ENCODE data around the gene MED27.
A peak's percentile ranks its signal among the peaks of the same experiment; 100 is the strongest.

Gene MED27

DNA sequence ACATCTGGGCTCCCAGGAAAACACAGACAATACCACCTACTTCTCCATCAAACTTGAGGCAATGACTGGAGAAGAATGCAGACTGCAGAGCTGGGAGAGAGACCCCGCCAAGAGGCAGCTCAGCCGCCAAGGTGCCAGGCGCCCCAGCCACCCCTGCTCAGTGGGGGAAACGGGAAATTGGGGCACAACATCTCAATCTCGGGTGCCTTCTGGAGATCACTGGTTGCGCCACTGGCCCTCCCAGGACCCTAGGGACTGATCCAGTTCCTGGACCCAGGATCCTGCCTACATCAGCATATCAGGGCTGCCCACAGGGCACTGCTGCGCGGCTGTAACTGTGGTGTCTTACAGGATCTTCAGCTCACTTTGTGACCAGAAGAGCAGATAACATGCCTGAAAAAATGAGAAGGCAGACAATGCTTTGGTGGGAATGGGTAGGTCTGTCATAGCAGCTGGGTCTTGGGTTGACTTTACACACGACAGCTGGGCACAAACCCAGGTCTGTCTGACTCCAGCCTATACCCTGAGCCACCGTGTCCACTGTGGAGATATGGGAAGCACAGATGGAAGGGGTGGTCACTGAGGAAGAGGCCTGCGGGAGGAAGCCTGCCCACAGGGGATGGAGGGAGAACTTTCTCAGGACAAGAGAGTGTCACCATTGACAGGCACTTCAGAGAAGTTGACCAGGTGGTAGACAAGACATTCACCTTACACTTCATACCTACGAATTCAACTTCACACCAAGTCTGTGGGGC lies 204.6 kb downstream of the MED27 start:
- no peak for DNase-seq

DNA sequence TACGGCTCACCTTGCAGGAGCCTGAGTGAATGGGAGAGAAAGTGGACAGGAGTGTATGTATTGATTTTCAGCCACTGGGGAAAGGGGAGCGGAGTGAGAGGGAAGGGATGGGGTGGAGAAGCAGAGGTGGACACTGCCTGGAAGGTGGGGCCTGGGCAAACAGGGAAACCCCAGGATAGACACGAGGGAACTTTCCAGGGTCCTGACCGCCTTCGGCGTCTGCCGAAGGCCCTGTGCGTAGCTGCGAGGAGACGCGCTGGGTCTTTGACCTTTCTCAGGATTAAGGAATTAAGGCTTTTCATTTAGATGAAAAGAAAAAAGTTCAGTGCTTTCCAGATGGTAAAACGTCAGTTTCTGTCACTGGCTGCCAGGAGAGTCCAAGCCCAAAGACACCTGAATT lies 205.2 kb downstream of the MED27 start:
- no peak for DNase-seq

DNA sequence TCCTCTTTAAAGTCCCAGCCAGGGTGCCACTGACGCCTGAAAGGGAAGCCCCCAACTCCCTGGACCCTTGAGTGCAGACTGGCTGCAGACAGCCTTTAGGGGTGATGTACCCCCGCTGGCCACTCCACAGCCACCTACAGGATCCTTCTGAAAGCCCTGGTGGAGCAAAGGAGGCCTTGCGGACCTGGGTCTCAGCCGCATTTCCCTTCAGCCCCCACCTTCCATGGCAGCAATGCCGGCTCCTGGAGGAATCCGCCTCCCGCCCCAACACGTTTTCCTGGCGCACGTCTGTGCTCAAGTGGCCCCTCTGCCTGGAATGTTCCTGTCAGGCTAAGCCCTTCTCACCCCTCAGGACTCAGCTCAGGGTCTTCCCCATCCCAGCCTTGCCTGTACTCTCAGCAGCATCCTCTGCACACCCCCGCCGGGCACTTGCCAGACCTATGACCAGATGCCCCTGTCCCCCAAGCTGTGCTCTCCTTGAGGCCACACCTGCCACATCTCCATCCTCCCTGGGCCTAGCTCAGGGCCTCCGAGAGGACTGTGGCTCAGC lies 205.7 kb downstream of the MED27 start:
- DNase-seq = no peak

DNA sequence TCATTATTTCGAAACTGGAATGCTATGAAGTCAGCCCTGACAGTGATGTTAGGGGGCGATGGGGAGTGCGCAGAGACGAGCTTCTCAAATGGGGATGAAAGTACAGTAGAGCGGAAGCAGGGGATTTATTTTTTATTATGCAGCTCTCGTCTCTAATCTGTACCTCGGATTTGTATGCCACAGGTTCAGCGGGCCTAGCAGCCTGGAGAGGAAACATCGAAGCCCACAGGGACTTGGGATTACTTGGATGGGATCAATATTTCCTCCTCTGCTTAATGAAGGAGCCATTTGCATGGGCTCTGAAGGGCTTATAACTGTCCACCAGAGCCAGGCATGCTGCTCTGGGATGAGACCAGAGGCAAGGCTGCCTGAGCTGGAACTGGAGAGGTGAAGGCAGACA lies 206.3 kb downstream of the MED27 start:
- no peak for DNase-seq

DNA sequence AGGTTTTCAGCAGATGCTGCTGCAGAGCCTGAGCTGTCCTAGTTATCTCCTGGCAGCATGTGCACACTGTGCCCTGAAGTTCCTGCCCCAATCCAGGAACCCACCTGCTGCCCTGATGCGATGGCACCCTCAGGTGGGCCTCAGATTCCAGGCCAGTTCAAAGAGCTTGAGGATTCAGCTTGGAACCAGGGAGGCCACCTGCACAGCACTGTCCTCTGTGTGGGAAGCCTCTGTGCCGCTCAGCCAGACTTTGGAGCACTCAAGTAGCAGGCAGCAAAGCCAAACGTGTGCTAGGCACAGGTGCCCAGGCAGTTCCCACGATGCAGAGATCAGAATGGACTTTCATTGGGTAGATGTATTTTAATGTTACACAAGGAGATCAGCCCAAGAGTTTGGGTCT lies 207.0 kb downstream of the MED27 start:
- DNase-seq = no peak

DNA sequence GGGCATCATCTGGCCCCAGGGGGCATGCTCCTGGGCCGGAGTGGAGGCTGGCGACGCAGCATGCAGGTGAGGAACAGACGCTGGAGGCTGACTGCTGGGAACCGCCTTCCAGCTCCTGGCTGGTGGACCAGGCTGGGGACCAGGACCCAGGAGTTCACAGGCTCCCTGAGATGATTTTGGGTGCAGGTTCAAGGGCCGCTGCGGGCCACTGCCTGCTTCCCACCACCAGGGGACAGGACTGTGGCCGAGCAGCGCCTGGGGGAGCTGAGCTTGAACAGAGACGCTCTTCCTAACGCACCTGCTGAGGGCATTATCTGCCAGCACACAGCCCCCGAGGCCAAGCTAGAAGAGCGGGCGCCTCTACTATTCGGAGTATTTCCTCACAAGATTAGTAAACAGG lies 207.7 kb downstream of the MED27 start:
- no peak for DNase-seq

DNA sequence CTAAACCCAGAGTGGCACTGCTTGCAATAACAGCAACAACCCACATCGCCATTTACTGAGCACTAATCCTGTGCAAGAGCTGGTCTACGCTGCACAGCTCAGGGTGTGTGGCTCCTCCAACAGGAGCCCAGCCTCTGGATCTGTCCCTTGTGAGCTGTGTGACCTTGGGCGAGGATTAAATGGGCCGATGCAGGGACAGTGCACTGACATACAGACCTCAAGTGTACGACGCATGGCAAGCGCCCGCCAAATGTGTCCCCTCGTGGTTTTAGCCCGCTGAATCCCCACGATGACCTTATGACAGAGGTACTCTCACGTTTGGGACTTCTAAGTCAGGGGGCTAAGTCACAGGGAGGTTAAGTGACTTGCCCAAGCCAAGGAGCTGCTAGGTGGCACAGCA lies 209.5 kb downstream of the MED27 start:
- no peak for DNase-seq

DNA sequence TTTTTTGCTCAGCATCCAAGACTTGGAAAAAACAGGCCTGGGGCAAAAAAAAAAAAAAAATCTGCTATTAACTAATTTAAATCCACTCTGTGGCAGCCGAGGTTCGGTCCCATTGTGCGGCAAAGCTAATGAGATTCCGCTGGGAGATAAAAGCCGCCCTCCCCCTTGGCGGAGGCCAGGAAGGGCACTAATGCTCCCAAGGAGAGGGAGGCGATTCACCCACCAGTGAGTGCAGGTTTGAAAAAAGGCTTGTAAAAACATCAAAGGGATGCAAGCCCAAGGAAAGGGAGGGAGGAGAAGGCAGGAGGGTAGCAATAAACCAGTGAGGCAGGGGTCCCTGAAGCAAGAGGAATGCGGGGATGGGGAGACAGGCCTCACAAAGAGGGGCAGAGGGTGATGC lies 210.3 kb downstream of the MED27 start:
- no peak for DNase-seq

DNA sequence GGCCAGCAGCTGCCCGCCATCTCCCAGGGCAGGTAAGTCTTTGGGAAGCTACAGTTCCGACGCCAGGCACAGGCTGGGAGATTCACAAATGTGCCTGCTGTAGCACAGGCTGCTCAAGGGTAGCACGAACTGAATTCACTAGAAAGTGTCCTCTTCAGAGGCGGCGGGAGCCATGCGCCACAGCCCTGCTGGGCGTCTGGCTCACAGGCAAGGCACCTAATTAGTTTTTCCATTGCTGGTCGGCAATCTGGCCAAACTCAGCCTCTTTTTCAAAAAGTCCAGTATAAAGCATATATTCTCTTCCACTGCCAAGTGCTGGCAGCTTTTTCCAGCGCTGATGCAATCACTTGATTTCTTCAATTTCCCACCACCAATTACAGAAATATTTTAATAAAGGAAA lies 210.9 kb downstream of the MED27 start:
- no peak for DNase-seq

DNA sequence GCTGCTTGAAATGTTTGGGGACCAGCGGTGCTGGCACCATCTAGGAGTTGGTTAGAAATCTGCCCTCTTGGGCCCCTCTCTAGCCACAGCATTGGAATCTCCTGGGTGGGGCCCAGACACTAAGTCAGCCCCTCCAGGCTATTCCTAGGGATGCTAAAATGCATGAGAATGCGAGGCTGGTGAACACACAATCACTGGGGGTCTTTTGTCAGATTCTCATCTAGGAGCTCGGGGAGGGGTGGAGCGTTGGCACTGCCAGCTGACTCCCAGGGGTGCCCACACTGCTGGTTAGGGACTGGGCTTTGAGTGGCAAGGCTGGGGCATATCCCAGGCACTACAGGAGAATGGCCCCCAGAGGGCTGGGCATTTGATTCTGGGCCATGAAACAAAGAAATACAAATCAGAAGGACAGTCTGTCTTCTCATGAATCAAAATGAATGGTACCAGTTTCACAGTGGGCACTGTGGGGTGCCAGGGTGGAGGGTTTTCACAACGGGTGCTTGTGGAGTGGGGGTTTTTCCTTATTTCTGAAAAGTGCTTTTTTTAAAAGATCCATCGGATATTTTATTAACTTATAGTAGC lies 212.0 kb downstream of the MED27 start:
- DNase-seq = no peak

DNA sequence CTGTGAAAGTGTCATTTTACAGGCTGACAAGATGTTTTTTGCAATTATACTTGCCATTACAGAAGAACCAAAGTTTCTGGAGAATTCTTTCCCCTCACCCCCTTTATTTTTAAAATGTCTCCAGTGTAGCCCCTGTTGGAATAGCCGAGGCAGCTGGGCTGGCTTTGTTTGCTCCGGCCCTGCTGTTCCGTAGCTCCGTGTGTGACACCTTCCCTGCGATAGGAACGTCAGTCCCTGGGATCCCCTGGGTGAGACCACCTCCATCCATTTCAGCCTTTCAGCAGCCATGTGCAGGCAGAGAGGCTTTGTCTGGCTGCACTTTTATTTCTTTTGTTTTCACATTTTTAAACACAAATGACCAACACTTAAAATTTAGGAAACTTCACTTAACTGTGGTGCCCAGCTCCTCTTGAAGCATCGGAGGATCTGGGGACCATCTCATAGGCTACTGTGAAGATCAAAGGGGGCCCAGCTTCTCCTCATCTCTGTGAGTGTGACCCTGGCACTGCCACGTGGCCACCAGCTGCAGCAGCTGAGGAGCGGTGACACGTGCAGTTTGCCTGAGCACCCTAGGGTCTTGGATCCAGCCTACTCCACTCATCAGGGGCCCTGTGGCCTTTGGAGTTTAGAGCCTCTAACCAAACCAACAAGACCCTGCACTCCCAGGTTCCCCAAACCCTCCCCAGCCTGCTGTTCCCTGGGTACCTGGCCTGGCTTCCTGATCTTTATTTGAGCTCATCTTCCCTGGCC lies 214.0 kb downstream of the MED27 start:
- no peak for DNase-seq

DNA sequence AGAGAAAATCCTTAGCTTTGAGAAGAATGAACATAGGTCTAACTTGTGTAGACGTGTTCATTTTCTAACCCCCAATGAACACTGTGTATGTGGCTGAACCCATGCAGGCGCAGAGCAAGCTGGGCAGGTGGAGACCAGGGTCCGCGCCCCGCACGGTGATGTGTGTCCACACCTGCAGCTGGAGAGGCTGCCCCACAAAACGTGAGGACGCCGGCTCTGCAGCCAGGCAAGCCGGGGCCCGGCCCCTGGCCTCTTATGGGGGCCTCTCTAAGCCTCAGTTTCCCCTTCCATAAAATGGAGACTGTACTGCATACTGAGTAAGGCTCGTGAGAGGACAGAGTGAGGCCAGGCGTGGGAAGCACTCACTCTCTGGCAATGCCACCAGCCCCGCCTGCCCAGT lies 215.1 kb downstream of the MED27 start:
- DNase-seq = no peak

DNA sequence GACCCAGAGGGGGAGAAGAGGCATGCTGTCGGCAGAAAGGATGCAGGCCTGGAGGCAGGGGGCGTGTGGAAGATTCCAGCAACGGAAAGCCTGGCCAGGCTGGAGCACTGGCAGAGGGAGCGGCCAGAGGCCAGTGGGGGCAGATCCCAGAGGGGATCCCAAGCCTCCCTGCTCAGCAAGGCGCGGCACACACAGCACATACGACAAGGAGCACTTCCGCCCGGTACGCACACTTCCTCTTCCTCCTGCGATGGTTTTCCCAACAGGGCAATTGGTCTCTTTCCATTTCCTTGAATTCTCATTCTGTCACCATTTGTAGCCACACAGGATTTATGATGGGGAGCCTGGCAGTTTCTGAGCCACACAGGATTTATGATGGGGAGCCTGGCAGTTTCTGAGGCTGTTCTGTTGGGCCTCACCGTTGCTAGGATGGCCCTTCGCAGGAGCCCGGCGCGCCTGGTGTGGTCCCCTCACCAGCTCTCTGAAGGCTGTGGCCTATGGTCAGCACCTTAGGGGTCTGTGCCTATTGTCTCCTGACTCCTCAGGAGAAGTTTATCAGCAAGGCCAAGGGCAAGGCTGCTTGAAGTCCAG lies 216.3 kb downstream of the MED27 start:
- no peak for DNase-seq

DNA sequence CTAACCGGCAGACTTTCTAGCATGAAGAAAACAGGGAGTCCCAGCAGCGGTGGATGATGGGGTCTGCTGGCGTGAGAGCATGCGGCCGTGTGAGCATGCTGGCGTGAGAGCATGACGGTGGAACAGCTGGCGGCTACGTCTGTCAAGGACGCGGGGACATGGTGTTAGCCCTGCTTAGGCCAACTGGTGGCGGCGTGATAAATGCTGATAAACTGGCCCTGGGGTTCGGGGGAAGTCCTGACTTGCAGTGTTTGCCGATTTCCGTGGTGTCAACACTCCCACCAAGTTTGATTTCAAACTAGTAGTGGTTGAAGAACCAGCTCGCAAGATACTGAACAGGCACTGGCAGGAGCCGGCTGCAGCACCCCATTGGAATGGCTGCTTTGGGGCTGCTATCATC lies 217.4 kb downstream of the MED27 start:
- DNase-seq = no peak

DNA sequence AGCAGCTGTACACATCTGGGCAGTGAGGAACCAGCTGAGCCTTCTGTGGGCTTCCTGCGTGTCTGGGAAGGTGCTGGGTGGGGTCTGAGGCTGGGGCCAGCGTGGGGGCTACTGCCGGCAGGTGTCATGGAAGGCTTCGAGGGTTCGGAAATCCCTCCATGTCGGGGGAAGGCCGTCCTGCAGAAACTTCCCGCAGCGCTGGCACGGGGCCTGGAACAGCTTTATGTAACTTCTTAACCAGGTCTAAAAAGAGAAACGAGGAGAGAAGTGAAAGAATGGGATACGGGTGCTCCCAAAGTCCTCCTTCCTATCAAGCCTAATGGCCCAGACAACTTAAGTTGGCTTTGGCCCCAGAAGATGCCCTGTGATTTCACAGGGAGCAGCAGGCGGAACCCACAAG lies 219.2 kb downstream of the MED27 start:
- no peak for DNase-seq

DNA sequence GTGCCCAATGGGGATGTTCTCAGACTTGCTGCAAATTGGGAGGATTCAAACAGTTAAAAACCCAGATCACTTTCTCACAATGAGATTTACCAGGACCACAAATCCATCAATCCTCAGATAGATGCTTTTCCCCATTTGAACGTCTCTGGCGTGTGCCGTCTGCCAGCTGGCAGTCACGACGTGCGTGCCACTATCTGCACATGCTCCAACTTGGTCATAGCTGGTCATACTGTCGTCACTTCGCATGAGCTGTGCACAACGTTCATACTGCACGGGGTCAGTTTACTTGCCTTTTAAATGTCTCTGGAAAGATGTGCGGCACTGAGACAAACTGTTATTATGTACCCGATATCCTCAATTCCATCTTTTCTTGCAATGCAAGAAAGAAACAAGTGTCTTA lies 221.5 kb downstream of the MED27 start:
- no peak for DNase-seq

DNA sequence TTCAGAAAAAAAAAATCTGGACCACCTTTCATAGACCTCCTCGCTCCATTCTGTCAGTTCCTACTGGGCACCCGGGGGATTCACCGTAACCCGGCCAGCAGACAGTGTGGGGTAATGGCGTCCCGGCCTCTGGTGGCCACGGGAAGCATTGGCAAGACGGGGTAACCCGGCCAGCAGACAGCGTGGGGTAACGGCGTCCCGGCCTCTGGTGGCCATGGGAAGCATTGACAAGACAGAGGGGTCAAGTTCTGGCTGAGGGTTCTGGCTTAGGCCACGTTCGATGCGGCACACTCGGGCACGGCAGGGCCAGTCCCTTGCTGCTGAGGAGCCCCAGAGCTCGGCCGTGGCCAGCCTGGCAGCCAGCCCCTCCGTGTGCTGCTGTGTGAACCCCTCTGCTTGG lies 223.6 kb downstream of the MED27 start:
- DNase-seq = no peak

DNA sequence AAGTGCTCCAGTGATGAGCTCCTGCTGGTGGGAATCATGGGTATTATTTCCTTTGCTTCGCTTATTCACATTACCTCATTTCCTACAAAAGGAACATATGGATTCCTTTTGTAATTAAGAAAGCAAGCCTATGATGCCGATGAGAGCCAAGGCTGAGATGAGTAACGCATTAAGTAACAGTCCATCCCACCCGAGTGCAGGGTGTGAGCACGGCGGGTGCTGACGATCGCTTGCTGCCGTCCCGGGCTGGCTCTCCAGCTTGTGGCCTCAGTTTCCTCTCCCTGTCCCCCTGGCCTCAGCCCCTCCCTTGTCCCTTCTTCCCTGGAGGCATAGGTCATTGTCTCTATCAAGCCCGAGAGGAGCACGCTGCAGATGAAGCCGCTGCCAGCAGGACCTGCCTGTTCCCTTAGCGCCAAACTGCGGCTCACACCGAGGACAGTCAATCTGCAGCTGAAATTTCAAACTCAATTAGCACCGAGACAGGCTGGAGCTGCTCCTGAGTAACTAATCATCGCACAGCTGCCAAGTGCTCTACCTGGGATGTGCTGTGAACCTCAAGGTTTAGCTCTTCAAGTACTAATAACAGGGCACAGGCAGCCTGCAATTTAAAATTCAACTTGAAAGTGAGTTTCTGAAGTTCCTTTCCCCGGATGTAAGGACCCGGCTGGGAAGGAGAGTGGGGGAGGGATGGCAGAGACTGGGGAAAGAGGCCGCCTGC lies 224.6 kb downstream of the MED27 start:
- no peak for DNase-seq

DNA sequence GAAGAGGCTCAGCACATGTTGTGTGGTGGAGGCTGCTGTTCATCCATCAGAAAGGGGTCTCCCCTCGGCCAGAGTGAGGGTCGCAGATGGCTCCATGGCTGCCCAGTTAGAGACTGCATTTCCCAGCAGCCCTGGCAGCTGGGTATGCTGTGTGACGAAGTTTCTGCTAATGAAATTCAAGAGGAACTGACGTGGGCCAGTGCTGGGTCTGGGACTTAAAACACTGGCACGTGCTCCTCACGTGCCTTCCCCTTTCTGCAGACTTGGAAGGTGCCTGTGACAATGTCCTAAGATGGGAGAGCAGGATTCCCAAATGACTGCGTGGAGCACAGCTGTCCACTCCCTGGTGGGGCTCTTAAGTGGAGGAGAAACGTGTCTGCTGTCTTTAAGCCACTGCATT lies 225.3 kb downstream of the MED27 start:
- DNase-seq = peak; percentile 27

DNA sequence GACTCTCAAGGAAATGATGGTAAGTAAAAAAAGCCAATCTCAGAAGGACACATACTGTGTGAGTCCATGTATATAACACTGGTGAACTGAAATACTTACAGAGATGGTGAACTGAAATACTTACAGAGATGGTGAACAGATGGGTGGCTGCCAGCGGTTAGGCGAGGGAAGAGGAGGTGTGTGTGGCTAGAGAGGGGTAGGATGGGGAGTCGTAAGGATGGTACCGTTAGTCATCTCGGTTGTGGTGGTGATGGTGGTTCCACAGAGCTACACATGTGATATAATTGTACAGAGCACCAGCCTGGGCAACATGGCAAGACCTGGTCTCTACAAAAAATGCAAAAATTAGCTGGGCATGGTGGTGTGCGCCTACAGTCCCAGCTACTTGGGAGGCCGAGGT lies 226.2 kb downstream of the MED27 start:
- no peak for DNase-seq

DNA sequence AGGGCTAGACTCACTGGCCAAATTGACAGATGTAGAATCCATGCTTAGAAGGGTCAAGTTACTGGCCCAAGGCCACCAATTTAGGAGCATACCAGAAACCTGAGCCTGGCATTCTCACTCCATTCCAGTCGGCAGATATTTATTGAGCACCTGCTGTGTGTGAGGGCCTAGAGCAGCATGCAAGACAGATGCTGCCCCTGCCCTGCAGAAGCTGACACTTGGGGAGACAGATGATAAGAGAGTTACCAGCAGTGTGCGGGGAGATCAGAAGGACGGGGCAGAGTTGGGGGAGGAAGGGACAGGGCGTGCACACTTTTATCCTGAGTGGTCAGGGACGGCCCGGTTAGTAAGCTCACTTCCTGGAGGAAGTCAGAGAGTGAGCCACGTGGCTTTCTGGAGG lies 228.3 kb downstream of the MED27 start:
- DNase-seq = no peak

DNA sequence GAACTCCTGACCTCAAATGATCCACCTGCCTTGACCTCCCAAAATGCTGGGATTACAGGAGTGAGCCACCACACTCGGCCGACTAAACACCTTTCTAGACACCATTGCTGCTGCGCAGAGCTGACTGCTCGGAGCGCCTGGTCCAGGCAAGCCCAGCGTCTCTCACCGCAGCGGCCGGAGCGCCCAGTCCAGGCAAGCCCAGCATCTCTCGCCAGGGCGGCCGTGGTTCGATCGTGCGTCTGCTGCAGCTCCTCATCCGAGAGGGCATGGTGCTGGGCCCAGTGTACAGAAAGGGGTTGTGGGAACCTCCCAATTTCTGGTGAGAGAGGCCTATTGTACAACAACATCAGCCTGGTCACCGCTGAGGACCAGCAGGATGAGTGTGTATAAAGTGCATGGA lies 230.3 kb downstream of the MED27 start:
- no peak for DNase-seq

DNA sequence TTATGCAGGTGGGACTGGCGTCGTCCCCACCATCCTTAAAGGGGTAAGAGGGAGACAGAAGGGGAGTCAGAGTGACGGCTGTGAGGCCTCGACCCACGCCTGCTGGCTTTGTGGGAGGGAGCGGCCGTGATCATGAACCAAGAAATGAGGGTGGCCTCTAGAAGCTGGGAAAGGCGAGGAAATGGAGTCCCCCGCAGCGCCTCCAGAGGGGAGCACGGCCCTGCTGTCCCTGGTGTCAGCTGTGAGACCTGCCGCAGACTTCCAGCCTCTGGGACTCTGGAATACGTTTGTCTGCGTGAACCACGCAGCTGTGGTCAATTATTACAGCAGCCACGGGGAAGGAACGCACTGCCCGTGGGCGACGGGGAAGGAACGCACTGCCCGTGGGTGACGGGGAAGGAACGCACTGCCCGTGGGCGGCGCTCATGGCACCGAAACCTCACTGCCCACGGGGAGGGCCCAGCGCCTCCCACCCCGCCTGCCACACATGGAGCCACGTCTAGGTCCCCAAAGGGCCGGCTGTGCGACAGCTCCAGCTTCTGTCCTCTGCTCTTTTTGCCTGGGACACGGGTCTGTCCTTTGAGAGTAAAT lies 231.0 kb downstream of the MED27 start:
- DNase-seq = no peak

All from inflammatory macrophage treated with lipopolysaccharide for 4 hours (primary cell).